DMS153 (cell line): Measurements from ENCODE around the gene PPP6R2.
"Not testable (repeated sequence)": the region's sequence is repeated elsewhere in the genome, so short reads cannot be mapped to it uniquely, and the experiment has no call there.

Experiments
- DNase-seq: peaks from one replicate; lab custom pipeline; 2025; lab: John Stamatoyannopoulos, UW

The PPP6R2 gene

DNA sequence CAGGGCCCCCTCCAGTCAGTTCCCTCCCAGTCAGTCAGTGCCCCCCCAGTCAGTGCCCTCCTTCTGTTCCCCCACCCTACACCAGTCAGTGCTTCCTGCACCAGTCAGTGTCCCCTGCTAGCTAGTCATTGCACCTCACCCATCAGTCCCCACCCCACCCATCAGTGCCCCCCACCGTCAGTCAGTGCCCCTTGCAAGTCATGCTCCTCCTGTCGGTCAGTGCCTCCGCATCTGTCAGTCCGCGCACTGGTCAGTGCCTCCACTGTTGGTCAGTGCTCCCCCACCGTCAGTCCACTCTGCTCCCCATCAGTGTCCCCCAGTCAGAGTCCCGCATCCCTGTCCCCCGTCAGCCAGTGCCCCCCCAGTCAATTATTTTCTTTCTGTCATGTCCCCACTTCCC lies 3.3 kb downstream of the PPP6R2 start:
- DNase-seq = no peak

DNA sequence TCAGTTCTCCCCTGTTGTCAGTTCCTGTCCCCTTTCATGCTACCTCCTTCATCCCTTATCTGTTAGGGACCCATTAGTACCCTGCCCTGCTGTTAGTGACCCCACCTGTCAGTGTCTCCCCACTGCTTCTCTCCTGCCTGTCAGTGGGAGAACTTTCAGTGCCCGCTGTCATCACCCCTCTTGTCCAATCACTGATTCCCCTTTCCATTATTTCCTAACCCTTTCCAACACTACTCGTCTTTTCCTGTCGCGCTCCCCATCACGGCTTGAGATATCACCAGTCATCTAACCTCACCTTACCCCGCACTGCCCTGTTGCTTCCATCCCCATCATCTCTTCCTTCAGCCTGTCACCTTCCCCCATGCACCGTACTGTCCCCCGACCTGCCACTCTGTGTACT lies 4.0 kb downstream of the PPP6R2 start:
- no peak for DNase-seq

DNA sequence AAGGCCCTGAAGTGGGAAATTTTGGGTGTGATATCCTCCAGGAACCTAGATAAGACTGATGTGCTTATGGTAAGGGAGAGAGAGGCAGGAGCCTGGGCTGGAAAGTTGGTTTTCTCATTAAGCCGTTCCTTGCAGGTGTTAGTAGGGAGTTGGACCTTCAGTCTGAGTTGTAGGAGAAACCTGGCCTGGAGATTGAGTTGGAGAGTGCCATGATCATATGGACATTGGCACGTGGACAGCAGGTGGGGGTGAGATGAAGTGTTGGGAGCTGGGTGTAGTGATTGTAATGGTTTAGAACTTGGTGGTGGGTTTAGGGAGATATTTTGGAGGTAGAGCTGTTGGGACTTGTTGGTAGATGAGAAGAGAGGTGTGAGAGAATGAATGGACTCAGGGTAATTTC lies 4.9 kb downstream of the PPP6R2 start:
- DNase-seq = no peak

DNA sequence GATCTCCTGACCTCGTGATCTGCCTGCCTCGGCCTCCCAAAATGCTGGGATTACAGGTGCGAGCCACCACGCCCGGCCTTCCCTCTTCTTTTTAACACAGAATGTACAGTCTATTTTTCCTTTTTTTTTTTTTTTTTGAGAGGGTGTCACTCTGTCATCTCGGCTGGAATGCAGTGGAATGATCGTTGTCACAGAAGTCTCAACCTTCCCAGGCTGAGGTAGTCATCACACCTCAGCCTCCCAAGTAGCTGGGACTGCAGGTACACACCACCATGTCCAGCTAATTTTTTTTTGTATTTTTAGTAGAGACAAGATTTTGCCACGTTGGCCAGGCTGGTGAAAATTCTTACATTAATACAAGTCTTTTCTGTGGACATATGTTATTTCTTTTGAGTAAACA lies 13.1 kb downstream of the PPP6R2 start:
- no peak for DNase-seq

DNA sequence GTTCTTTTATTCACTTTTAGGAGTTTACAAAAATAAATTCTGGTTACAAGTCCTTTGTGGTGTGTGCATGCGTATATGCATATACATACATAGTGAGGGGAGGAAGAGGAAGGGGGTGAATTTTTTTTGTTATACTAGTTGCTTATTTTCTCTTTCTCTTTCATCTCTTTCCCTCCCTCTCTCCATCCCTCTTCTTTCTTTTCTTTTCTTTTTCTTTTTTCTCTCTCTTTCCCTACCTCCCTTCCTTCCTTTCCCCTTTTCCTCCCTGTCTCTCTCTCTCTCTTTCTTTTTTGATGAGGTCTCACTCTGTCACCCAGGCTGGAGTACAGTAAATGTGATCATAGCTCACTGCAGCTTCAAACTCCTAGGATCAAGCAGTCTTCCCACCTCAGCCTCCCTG lies 14.1 kb downstream of the PPP6R2 start:
- DNase-seq = no peak

DNA sequence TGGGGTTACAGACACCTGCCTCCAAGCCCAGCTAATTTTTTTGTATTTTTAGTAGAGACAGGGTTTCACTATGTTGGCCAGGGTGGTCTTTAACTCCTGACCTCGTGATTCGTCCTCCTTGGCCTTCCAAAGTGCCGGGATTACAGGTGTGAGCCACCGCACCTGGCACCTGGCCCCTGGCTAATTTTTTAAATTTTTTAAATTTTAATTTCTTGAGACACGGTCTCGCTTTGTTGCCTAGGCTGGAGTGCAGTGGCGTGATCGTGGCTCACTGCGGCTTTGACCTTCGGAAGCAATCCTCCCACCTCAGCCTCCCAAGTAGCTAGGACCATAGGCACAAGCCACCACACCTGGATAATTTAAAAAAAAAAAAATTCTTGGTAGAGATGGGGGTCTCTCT lies 14.6 kb downstream of the PPP6R2 start:
- no peak for DNase-seq

DNA sequence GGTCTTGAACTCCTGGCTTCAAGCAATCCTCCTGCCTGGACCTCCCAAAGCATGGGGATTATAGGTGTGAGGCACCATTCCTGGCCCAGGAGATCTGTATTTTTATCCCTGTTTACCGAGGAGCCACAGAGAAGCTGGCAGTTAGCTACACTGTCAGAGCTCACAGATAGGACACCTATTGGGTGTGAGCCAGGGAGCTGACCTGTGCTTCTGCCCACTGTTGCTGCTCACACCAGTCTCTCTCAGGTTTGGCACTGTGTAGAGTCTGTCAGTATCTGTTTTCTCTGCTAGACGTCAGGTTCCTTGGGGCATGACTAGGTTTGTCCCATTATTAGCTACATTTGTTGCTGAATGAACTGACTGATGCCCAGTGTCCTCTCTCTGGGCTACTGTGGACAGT lies 17.5 kb downstream of the PPP6R2 start:
- no peak for DNase-seq

DNA sequence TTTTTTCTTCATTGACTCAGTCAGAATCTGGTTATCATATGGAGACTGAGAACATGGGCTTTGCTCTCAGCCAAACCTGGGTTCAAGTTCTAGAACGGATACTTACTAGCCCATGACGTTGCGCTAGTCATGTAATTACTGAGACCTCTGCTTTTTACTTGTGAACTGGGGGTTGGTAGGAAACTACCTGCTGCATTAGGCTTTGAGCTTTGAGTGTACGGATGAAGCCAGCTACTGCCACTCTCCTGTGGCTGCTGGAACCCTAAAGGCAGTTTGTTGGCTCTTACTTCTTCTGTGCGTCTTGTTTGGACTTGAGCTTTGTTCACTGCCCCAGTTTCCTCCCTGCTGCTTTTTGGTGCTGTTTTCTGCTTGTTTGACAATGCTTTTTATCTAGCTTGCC lies 18.1 kb downstream of the PPP6R2 start:
- no peak for DNase-seq

DNA sequence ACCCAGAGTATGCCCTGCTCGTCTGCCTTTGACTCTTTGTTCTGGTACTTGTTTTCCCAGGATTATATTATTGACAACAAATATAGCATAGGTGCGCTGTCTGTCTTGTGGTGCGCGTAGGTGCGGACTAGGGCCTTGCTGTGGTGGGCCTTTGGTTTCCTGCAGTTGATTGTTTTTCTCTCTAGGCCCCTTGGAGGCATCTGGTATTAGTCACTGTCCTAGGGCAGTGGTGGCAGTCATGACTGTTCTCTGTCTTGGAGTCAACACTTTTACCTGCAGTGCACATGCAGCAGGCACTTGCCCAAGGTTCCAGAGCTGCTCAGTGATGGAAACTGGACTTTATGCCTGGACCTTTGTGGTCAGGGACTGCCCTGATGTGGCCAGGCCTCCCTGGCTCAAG lies 18.6 kb downstream of the PPP6R2 start:
- DNase-seq = no peak

DNA sequence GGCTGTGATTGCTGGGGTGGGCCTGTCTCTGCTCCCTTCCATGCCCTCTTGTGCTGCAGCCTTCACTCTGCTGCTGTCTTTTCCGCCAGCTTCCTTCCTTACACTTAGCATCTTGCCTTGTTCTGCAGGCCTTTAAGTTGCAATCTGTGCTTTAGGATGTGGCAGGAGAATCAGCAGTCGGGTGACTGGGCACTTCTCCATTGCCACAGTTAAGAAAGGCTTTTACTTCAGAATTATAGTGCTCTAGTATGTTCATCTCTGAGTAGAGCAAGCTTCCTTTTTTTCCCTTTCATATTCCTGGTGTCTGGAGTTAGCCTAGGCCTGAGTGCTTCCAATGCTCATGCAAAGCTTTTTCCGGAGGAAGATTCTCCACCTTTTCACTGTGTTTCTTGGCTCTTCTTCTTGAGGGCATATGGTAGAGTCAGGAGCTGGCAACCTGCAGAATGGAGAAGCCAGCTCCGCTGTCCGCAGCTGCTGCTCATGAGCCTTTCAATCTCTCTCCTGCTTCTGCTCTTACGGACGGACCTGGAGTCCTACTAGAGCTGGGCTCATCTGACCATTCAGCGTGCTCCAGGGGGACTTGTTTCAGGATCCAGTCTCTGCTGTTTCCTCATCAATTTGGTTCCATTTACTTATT lies 20.2 kb downstream of the PPP6R2 start:
- no peak for DNase-seq

DNA sequence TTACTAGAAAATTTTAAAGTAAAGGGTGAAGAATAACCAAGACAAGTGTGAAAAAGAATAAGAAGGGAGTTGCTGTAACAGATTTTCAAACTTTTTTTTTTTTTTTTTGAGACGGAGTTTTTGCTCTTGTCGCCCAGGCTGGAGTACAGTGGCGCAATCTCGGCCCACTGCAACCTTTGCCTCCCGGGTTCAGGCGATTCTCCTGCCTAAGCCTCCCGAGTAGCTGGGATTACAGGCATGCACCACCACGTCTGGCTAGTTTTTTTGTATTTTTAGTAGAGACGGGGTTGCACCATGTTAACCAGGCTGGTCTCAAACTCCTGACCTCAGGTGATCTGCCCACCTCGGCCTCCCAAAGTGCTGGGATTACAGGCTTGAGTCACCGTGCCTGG lies 20.7 kb downstream of the PPP6R2 start:
- DNase-seq = not testable (repeated sequence)

DNA sequence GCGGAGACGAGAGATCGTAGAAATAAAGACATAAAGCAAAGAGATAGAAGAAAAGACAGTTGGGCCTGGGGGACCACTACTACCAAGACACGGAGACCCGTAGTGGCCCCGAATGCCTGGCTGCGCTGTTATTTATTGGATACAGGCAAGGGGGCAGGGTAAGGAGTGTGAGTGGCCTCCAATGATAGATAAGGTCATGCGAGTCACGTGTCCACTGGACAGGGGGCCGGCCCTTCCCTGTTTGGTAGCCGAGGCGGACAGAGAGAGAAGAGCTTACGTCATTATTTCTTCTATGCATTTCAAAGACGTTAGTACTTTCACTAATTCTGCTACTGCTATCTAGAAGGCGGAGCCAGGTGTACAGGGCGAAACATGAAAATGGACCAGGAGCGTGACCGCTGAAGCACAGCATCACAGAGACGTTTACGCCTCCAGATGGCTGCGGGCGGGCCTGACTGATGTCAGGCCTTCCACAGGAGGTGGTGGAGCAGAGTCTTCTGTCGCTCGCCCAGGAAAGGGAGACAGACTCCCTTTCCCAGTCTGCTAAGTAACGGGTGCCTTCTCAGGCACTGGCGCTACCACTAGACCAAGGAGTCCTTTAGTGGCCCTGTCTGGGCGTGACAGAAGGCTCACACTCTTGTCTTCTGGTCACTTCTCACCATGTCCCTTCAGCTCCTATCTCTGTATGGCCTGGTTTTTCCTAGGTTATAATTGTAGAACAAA lies 24.8 kb downstream of the PPP6R2 start:
- no peak for DNase-seq

DNA sequence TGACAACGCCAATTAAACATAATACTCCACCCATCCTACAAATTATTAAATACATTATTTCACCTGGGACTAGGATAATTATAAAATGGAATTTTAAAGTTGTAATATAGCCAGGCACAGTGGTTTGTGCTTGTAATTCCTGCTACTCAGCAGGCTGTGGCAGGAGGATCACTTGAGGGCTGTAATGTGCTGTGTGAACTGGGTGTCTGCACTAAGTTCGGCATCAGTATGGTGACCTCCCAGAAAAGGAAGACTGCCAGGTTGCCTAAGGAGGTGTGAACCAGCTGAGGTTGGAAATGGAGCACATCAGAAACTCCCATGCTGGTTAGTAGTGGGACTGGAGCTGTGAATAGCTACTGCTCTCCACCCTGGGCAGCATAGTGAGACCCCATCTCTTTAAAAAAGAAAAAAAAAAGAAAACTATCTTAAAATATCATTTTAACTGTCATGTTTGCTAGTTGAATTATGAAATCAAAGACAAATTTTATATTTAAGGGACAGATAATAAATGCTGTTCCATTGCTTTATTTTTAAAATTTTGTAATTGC lies 28.0 kb downstream of the PPP6R2 start:
- no peak for DNase-seq

DNA sequence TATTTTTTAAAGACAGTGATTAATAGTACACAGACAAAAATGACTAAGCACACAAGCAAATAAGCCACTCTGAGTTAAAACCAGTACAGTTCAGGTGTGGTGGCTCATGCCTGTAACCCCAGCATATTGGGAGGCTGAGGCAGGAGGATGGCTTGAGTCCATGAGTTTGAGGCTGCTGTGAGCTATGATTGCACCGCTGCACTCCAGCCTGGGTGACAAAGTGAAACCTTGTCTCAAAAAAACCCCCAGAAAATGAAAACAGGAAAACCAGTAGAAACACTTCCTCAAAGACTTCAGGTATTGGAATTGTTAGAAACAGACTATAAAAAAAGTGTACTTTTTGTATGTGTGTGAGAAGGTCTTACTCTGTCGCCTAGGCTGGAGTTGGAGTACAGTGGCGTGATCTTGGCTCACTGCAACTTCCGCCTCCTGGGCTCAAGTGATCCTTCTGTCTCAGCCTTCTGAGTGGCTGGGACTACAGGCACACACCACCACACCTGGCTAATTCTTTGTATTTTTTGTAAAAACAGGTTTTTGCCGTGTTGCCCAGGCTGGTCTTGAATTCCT lies 33.0 kb downstream of the PPP6R2 start:
- DNase-seq = no peak

DNA sequence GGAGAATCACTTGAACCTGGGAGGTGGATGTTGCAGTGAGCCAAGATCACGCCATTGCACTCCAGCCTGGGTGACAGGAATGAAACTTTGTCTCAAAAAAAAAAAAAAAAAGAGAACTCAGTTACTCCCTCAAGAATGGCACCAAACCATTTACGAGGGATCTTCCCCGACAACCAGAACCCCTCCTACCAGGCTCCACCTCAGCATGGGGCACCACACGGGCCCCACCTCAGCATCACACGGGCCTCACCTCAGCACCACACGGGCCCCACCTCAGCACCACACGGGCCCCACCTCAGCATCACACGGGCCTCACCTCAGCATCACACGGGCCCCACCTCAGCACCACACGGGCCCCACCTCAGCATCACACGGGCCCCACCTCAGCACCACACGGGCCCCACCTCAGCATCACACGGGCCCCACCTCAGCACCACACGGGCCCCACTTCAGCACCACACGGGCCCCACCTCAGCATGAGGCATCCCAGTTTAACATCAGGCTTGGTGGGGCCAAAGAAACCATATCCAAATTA lies 38.0 kb downstream of the PPP6R2 start:
- DNase-seq = not testable (repeated sequence)

DNA sequence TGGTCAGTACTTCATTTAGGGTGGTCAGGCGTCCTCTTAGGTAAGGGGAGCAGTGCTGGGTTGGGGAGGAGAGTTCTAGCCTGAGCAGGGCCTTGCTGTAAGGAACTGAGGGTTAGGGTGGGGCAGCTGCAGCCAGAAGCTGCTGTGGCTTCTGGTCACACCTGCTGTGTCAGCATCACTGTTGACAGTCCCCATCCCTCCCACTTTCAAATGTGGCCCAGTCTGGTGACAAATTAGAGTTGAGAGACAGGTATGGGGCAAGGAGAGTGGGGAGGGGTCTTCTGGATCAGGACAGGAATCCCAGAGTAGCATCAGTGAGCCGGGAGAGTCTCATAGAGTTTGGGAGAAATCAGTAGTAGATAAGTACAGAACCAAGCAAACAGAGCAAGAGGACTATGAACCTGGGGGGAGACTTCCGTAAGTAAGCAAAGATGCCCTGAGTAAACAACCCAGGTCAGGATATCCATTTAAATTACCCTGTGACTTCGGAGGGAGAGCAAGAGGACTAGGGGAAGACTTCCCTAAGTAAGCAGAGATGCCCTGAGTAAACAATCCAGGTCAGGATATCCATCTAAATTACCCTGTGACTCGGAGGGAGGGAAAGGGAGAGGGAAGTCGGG lies 53.7 kb downstream of the PPP6R2 start:
- no peak for DNase-seq

DNA sequence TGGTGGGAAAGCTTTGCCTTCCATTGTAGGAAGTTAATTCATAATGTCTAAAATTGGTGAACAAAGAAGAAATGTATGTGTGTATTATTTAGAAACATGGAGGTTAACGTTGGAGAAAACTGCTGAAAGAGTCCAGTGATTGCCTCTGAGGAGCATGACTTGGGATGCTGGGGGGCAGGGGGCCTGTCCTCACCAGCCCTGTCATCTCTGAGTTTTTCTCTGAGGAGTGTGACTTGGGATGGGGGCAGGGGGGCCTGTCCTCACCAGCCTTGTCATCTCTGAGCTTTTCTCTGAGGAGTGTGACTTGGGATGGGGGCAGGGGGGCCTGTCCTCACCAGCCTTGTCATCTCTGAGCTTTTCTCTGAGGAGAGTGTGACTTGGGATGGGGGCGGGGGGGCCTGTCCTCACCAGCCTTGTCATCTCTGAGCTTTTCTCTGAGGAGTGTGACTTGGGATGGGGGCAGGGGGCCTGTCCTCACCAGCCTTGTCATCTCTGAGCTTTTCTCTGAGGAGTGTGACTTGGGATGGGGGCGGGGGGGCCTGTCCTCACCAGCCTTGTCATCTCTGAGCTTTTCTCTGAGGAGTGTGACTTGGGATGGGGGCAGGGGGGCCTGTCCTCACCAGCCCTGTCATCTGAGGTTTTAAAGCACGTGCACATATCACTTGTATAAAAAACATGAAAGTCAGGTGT lies 54.4 kb downstream of the PPP6R2 start:
- not testable (repeated sequence) for DNase-seq

DNA sequence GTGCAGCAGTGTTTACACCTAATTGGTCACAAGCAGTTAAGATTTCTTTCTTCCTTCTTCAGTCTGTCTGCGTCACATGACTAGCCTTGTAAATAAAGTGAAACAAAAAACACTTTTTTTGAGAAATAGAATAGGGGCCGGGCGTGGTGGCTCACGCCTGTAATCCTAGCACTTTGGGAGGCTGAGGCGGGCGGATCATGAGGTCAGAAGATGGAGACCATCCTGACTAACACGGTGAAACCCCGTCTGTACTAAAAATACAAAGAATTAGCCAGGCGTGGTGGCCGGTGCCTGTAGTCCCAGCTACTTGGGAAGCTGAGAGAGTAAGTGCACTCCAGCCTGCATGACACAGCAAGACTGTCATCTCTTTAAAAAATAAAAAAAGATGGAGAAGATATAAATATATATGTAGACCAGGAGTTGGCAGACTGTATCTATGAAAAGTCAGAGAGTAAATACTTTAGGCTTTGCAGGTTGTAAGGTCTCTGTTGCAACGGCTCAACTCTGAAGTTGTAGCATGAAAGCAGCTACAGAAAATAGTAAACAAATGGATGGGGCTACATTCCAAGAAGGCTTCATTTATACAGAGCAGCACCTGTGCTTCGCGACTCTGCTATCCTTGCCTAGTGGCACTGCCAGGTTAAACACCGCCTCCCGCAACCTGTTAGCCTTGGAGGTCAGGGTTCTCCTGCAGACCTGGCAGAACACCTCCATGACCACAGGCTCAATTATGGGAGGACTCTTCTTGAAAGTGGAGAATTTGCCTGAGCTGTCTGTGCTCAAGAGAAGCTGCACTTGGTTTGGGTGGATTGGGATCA lies 55.9 kb downstream of the PPP6R2 start:
- DNase-seq = no peak

DNA sequence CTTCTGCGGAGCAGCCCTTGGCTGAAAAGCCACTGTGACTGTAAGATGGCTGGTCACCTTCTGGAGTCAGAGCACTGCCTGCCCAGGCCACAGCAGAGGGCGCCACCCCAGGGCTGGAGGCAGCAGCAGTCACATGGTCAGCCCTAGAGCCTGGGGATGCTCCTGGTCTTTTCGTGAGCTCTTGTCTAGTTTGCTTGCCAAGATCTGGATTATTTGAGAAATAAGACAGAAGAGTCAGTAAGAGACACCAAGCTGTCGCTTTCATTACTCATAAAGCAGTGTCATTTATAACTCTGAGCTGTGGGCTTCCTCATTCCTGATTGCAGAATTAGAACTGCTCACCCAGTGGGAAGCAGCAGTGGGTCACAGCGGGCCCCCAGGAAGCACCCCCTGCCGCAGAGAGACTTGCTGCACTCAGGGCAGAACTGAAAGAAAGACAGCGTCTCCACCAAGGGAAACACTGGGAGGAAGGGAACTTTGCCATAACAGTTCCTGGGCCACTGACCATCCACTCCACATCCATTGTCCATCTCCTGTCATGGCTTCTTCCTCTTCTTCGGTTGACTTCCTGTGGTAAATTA lies 56.7 kb downstream of the PPP6R2 start:
- DNase-seq = no peak

DNA sequence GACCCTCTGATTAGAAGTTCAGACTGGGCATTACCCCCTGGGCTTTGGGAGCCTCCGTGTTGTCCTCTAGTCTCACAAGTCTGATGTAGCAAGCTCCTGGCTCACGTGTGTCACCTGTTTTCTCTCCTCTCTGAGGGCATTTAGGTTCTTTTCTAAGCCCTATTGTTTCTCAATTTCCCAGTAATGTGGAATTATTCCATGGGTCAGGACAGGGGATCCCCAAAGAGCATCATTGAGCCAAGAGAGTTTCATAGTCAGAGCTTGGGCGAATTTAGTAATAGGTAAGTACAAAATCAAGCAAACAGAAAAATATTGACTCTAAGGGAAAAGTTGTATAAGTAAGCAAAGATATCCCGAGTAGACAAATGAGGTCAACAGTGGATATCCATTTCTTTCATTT lies 57.3 kb downstream of the PPP6R2 start:
- no peak for DNase-seq

DNA sequence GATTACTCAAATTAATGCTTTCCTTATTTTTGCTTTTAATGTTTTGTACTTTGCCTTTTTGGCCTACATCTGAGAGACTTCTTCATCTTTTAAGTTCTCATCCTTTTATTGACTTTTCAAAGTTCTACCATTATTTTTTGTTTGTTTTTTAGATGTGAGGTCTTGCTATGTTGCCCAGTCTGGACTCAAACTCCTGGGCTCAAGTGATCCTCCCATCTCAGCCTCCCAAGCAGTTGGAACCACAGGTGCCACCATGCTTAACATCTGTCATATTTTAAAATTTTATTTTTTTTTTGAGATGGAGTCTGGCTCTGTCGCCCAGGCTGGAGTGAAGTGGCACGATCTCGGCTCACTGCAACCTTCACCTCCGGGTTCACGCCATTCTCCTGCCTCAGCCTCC lies 57.8 kb downstream of the PPP6R2 start:
- DNase-seq = no peak
